HepG2 (cell line): ENCODE data around the gene SAPCD2. TPM values are rescaled to one million over a fixed set of nuclear protein-coding genes. Genes with fewer than 3 reads are reported as not detected.
A peak's percentile ranks its signal among the peaks of the same experiment; 100 is the strongest.

ENCODE experiments used
- ATAC-seq: fragments of 200-7000 bp; cut with Tn5 transposase; 3 replicates; pipeline ENCODE4 v1.9.1; 2020; ENCODE audit warnings: mild to moderate bottlenecking, moderate library complexity
- BruUV-seq: library from RNA; stranded (reverse); fragments of 400-500 nt; replicated peaks from 2 replicates; lab custom pipeline; 2021; lab: Mats Ljungman, UMichigan
- CTCF ChIA-PET: fragments of 300-600 bp; formaldehyde crosslinking; extraction: SDS; loops from one replicate; lab custom pipeline; 2021; ENCODE audit warnings: low total read pairs, inconsistent platforms, low intra/inter-chr PET ratio; lab: Yijun Ruan, JAX
- POLR2A ChIA-PET: fragments of 350-600 bp; sonication (Branson Sonifier 250); formaldehyde crosslinking; loops from one replicate; lab custom pipeline; 2020; ENCODE audit warnings: antibody characterized with exemption, inconsistent platforms; lab: Yijun Ruan, JAX
- DNase-seq: peaks from one replicate; pipeline ENCODE4 v3.0.0-alpha.2; 2015; ENCODE audit warnings: low spot score
- FAIRE-seq: peaks from 3 replicates; lab custom pipeline; 2011; peaks lifted over from hg19 to GRCh38; lab: Jason Lieb, UNC
- H2AFZ ChIP-seq: one replicate; pipeline ENCODE4 v1.6.1; 2011; ENCODE audit warnings: low read length, inconsistent platforms
- H3K27ac ChIP-seq: fragments of 300-600 bp; 3 replicates; pipeline ENCODE4 v1.8.0; 2011; ENCODE audit warnings: mixed run types, mild to moderate bottlenecking, mixed read lengths, low read length, inconsistent platforms; ENCODE audit not compliant: insufficient read depth; ENCODE audit errors: extremely low read length
- H3K27me3 ChIP-seq, 2 experiments: fragments of 200-600 bp in 1 of 2; 2 replicates in 1 of 2; 3 replicates in 1 of 2; pipeline versions ENCODE4 v1.6.0 to v1.8.0; 2011; ENCODE audit warnings: low read length in 2 of 2, mild to moderate bottlenecking in 2 of 2, moderate library complexity in 2 of 2, inconsistent platforms in 1 of 2; ENCODE audit not compliant: insufficient read depth in 2 of 2, control insufficient read depth in 1 of 2
- H3K36me3 ChIP-seq, 2 experiments: fragments of 200-600 bp in 1 of 2; replicated peaks in 1 of 2; 2 replicates in 1 of 2; 3 replicates in 1 of 2; pipeline versions ENCODE4 v1.5.1 to v1.8.0; 2011; ENCODE audit warnings: low read length in 2 of 2, inconsistent platforms in 1 of 2; ENCODE audit not compliant: insufficient read depth in 2 of 2, control insufficient read depth in 1 of 2
- H3K4me1 ChIP-seq: 2 replicates; pipeline ENCODE4 v1.5.1; 2012; ENCODE audit warnings: low read length, inconsistent platforms; ENCODE audit not compliant: insufficient read depth
- H3K4me2 ChIP-seq: 2 replicates; pipeline ENCODE4 v1.6.0; 2011; ENCODE audit warnings: low read depth, low read length, inconsistent platforms
- H3K4me3 ChIP-seq, 3 experiments: fragments of 200-600 bp in 1 of 3; sonication (generic), shearing (Covaris generic) in 1 of 3; replicated peaks in 1 of 3; 2 replicates each; pipeline ENCODE4 v1.5.1; 2011 to 2016; ENCODE audit warnings: low read length in 3 of 3, inconsistent platforms in 2 of 3, low read depth in 2 of 3, mild to moderate bottlenecking in 2 of 3, control low read depth in 1 of 3, mixed read lengths in 1 of 3; ENCODE audit not compliant: insufficient read depth in 1 of 3
- H3K79me2 ChIP-seq: one replicate; pipeline ENCODE4 v1.6.1; 2011; ENCODE audit warnings: low read length, inconsistent platforms; ENCODE audit not compliant: insufficient read depth
- H3K9ac ChIP-seq: 2 replicates; pipeline ENCODE4 v1.6.0; 2011; ENCODE audit warnings: mild to moderate bottlenecking, low read depth, low read length, inconsistent platforms; ENCODE audit not compliant: insufficient read depth
- H3K9me3 ChIP-seq: 2 replicates; pipeline ENCODE4 v1.5.1; 2012; ENCODE audit warnings: mild to moderate bottlenecking, low read length
- H4K20me1 ChIP-seq: 2 replicates; pipeline ENCODE4 v1.6.0; 2011; ENCODE audit warnings: inconsistent platforms, mild to moderate bottlenecking, low read length, moderate library complexity; ENCODE audit not compliant: insufficient read depth
- MED1 ChIP-seq: sonication (generic); formaldehyde crosslinking; IDR thresholded peaks from 2 replicates; pipeline ENCODE4 v1.4.0; 2020; ENCODE audit warnings: missing genetic modification reagents
- POLR2A ChIP-seq, 2 experiments: IDR thresholded peaks; 2 replicates each; pipeline ENCODE4 v1.6.1; 2011; ENCODE audit warnings: low read depth in 2 of 2, low read length in 2 of 2, mild to moderate bottlenecking in 1 of 2, moderate library complexity in 1 of 2; ENCODE audit not compliant: insufficient read depth in 1 of 2
- RXRB ChIP-seq: IDR thresholded peaks from 2 replicates; pipeline ENCODE4 v1.6.1; 2016; ENCODE audit warnings: borderline replicate concordance, missing genetic modification reagents, missing compliant biosample characterization
- SNRNP70 ChIP-seq: fragments of 200-400 bp; formaldehyde crosslinking; IDR thresholded peaks from 2 replicates; pipeline ENCODE4 v1.6.1; 2017; ENCODE audit warnings: mild to moderate bottlenecking, low read depth, low read length, moderate library complexity
- ZNF616 ChIP-seq: sonication (generic); formaldehyde crosslinking; IDR thresholded peaks from 2 replicates; pipeline ENCODE4 v1.5.0; 2020; ENCODE audit warnings: low read depth, mild to moderate bottlenecking, missing genetic modification reagents
- ZNF816 ChIP-seq: sonication (generic); formaldehyde crosslinking; IDR thresholded peaks from 2 replicates; pipeline ENCODE4 v1.8.0; 2022; ENCODE audit warnings: missing genetic modification reagents, mild to moderate bottlenecking, borderline replicate concordance
- WGBS: methylation state at CpG from one replicate; pipeline ENCODE4 v1.1.6; 2017; ENCODE audit warnings: low lambda C conversion rate; 5-methylcytosine and 5-hydroxymethylcytosine counted together
- in situ Hi-C: cut with HindIII; loops from 2 replicates; pipeline ENCODE4 v1.10.0; 2017; ENCODE audit warnings: low pct_unique_long_range_greater_than_20kb; ENCODE audit not compliant: extremely low pct_ligation_motif_present
- intact Hi-C: fragments of 100-400 bp; cut with micrococcal nuclease; formaldehyde crosslinking; loops from one replicate; pipeline ENCODE4 v1.10.0; 2022; ENCODE audit not compliant: unreplicated experiment
- polyA plus RNA-seq, 8 experiments: library from polyadenylated mRNA; depleted of rRNA in 3 of 8; stranded (reverse) in 7 of 8; unstranded in 1 of 8; fragments of >200 nt; fragmentation: Illumina TruSeq in 4 of 8; extraction: Trizol in 4 of 8; gene quantifications; 2 replicates each; pipeline versions ENCODE4 v1.2.1 to v1.2.3, GENCODE V29; 2011 to 2016; ENCODE audit warnings: low read depth in 4 of 8, missing spikeins in 1 of 8, mixed read lengths in 1 of 8; ENCODE audit not compliant: insufficient read depth in 1 of 8
- total RNA-seq, 5 experiments: library from RNA; depleted of rRNA; stranded (reverse); fragments of >200 nt; fragmentation: Illumina TruSeq; extraction: Trizol; gene quantifications; 2 replicates each; pipeline ENCODE4 v1.2.3, GENCODE V29; 2016; ENCODE audit warnings: low read depth in 1 of 5
- TF ChIP-seq, protein P1 (sequence below): sonication (generic); formaldehyde crosslinking; IDR thresholded peaks from 2 replicates; pipeline ENCODE4 v1.4.0; 2020; ENCODE audit warnings: mild to moderate bottlenecking, missing genetic modification reagents, borderline replicate concordance
- TF ChIP-seq, protein P2 (sequence below): sonication (generic); formaldehyde crosslinking; IDR thresholded peaks from 2 replicates; pipeline ENCODE4 v1.5.0; 2020; ENCODE audit warnings: mild to moderate bottlenecking, missing genetic modification reagents, moderate library complexity
- TF ChIP-seq, protein P3 (sequence below): IDR thresholded peaks from 2 replicates; pipeline ENCODE4 v1.6.1; 2016; ENCODE audit warnings: missing genetic modification reagents, missing compliant biosample characterization
- TF ChIP-seq, protein P4 (sequence below): sonication (generic); formaldehyde crosslinking; IDR thresholded peaks from 2 replicates; pipeline ENCODE4 v1.5.1; 2020; ENCODE audit warnings: mild to moderate bottlenecking, missing genetic modification reagents, borderline replicate concordance

SAPCD2 gene
- total and polyA plus RNA-seq, 2 of the 13 experiments (the other 11 are each of a cell fraction or from before 2014, with no cell fraction given) = 21.9 to 42.8 TPM

DNA sequence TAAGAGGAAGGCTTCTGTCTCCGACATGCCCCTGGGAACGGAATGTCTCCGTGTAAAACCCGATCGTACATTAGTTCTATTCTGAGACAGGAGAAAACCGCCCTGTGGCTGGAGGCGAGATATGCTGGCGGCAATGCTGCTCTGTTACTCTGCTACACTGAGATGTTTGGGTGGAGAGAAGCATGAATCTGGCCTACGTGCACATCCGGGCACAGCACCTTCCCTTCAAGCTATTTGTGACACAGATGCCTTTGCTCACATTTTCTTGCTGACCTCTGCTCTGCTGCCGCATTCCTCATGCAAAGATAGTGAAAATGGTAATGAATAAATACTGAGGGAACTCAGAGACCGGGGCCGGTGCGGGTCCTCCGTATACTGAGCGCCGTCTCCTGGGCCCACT, 46.4 kb upstream of the SAPCD2 start:
- H2AFZ ChIP-seq = no peak overlapping the region
- TF ChIP-seq ZNF616 (no peak), SNRNP70 (no peak), MED1 (CRISPR knock-in tag) (peak; percentile 19; the same call in 1 of the 2 replicates), POLR2A (IDR thresholded peaks at IDR 0.05; ENCODE audit: insufficient read depth in 1 of 2, low read depth in 2 of 2, low read length in 2 of 2) (no peak; a peak in 1 of 4 replicates), RXRB (CRISPR knock-in tag) (peak; percentile 66; the same call in 1 of the 2 replicates), ZNF816 (CRISPR knock-in tag) (no peak)
- TF ChIP-seq, protein P1, sequence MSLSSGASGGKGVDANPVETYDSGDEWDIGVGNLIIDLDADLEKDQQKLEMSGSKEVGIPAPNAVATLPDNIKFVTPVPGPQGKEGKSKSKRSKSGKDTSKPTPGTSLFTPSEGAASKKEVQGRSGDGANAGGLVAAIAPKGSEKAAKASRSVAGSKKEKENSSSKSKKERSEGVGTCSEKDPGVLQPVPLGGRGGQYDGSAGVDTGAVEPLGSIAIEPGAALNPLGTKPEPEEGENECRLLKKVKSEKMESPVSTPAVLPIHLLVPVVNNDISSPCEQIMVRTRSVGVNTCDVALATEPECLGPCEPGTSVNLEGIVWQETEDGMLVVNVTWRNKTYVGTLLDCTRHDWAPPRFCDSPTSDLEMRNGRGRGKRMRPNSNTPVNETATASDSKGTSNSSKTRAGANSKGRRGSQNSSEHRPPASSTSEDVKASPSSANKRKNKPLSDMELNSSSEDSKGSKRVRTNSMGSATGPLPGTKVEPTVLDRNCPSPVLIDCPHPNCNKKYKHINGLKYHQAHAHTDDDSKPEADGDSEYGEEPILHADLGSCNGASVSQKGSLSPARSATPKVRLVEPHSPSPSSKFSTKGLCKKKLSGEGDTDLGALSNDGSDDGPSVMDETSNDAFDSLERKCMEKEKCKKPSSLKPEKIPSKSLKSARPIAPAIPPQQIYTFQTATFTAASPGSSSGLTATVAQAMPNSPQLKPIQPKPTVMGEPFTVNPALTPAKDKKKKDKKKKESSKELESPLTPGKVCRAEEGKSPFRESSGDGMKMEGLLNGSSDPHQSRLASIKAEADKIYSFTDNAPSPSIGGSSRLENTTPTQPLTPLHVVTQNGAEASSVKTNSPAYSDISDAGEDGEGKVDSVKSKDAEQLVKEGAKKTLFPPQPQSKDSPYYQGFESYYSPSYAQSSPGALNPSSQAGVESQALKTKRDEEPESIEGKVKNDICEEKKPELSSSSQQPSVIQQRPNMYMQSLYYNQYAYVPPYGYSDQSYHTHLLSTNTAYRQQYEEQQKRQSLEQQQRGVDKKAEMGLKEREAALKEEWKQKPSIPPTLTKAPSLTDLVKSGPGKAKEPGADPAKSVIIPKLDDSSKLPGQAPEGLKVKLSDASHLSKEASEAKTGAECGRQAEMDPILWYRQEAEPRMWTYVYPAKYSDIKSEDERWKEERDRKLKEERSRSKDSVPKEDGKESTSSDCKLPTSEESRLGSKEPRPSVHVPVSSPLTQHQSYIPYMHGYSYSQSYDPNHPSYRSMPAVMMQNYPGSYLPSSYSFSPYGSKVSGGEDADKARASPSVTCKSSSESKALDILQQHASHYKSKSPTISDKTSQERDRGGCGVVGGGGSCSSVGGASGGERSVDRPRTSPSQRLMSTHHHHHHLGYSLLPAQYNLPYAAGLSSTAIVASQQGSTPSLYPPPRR (CRISPR knock-in tag) = peak; percentile 43; the same call in 1 of the 2 replicates
- TF ChIP-seq, protein P2, sequence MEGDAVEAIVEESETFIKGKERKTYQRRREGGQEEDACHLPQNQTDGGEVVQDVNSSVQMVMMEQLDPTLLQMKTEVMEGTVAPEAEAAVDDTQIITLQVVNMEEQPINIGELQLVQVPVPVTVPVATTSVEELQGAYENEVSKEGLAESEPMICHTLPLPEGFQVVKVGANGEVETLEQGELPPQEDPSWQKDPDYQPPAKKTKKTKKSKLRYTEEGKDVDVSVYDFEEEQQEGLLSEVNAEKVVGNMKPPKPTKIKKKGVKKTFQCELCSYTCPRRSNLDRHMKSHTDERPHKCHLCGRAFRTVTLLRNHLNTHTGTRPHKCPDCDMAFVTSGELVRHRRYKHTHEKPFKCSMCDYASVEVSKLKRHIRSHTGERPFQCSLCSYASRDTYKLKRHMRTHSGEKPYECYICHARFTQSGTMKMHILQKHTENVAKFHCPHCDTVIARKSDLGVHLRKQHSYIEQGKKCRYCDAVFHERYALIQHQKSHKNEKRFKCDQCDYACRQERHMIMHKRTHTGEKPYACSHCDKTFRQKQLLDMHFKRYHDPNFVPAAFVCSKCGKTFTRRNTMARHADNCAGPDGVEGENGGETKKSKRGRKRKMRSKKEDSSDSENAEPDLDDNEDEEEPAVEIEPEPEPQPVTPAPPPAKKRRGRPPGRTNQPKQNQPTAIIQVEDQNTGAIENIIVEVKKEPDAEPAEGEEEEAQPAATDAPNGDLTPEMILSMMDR (CRISPR knock-in tag) = no peak; the same call in 1 of the 2 replicates
- TF ChIP-seq, protein P3, sequence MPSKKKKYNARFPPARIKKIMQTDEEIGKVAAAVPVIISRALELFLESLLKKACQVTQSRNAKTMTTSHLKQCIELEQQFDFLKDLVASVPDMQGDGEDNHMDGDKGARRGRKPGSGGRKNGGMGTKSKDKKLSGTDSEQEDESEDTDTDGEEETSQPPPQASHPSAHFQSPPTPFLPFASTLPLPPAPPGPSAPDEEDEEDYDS (CRISPR knock-in tag) = peak; percentile 32; the same call in 1 of the 2 replicates
- TF ChIP-seq, protein P4, sequence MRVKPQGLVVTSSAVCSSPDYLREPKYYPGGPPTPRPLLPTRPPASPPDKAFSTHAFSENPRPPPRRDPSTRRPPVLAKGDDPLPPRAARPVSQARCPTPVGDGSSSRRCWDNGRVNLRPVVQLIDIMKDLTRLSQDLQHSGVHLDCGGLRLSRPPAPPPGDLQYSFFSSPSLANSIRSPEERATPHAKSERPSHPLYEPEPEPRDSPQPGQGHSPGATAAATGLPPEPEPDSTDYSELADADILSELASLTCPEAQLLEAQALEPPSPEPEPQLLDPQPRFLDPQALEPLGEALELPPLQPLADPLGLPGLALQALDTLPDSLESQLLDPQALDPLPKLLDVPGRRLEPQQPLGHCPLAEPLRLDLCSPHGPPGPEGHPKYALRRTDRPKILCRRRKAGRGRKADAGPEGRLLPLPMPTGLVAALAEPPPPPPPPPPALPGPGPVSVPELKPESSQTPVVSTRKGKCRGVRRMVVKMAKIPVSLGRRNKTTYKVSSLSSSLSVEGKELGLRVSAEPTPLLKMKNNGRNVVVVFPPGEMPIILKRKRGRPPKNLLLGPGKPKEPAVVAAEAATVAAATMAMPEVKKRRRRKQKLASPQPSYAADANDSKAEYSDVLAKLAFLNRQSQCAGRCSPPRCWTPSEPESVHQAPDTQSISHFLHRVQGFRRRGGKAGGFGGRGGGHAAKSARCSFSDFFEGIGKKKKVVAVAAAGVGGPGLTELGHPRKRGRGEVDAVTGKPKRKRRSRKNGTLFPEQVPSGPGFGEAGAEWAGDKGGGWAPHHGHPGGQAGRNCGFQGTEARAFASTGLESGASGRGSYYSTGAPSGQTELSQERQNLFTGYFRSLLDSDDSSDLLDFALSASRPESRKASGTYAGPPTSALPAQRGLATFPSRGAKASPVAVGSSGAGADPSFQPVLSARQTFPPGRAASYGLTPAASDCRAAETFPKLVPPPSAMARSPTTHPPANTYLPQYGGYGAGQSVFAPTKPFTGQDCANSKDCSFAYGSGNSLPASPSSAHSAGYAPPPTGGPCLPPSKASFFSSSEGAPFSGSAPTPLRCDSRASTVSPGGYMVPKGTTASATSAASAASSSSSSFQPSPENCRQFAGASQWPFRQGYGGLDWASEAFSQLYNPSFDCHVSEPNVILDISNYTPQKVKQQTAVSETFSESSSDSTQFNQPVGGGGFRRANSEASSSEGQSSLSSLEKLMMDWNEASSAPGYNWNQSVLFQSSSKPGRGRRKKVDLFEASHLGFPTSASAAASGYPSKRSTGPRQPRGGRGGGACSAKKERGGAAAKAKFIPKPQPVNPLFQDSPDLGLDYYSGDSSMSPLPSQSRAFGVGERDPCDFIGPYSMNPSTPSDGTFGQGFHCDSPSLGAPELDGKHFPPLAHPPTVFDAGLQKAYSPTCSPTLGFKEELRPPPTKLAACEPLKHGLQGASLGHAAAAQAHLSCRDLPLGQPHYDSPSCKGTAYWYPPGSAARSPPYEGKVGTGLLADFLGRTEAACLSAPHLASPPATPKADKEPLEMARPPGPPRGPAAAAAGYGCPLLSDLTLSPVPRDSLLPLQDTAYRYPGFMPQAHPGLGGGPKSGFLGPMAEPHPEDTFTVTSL (CRISPR knock-in tag) = no peak

More for the DNA sequence above, 46.4 kb upstream of the SAPCD2 start:
- POLR2A ChIA-PET = interaction anchor here (0.6 to 1.1 kb wide), 3 partner anchors 11 to 72 kb away, joined by 3 to 6 read pairs (median 3); no protein-coding TSS in a partner anchor
- Histone ChIP-seq H3K4me2 (peak overlapping the region; percentile 77), H3K27ac (peak overlapping the region; percentile 42), H3K4me3 (peak overlapping the region; percentile 3 to 49 (median 8); a peak in 5 of 6 replicates), H3K9ac (peak overlapping the region; percentile 42; the same call in 1 of the 2 replicates), H3K36me3 (no peaks in the 10 kb centered on the region), H3K79me2 (no peaks in the 10 kb centered on the region), H4K20me1 (no peaks in the 10 kb centered on the region), H3K9me3 (no peaks in the 10 kb centered on the region), H3K4me1 (peaks cover 51% of the 10 kb centered on the region), H3K27me3 (no peaks in the 10 kb centered on the region)
- in situ Hi-C loops = no loop called here
- 2% methylated on average over 15 of the region's 17 CpGs for WGBS
- peak; percentile 51 for ATAC-seq
- no TSS peak for BruUV-seq
- intact Hi-C loops = loop anchor here (10.0 kb wide), 1 partner anchor 58 kb away; the partner anchor contains the start of genes LRRC26 and TMEM210
- CTCF ChIA-PET = interaction anchor here (1.0 kb wide), 1 partner anchor 49 kb away, joined by 3 read pairs; no protein-coding TSS in a partner anchor
- DNase-seq = peak; percentile 70
- FAIRE-seq = peak; percentile 52
